ENCODE measurements around the gene FARS2.

The FARS2 gene

GRCh38 chr6:5398530-5398929 lies 137.2 kb downstream of the FARS2 start:
- TF ChIP-seq CTCF (IDR thresholded peaks at IDR 0.05; ENCODE audit: borderline replicate concordance, insufficient read depth, low read depth, low read length): peak; percentile 27; the same call in 1 of the 2 replicates

GRCh38 chr6:5399391-5399790 lies 138.1 kb downstream of the FARS2 start:
- no peak for TF ChIP-seq CTCF (IDR thresholded peaks at IDR 0.05; ENCODE audit: borderline replicate concordance, insufficient read depth, low read depth, low read length)
- H3K4me3 ChIP-seq (ENCODE audit: low read depth, low read length): no peak overlapping the region

More at GRCh38 chr6:5398530-5398929, 137.2 kb downstream of the FARS2 start:
- no peak overlapping the region for H3K4me3 ChIP-seq (ENCODE audit: low read depth, low read length)

GRCh38 chr6:5401845-5402738 lies 140.8 kb downstream of the FARS2 start:
- peak; percentile 18; the same call in 1 of the 2 replicates for TF ChIP-seq CTCF (IDR thresholded peaks at IDR 0.05; ENCODE audit: borderline replicate concordance, insufficient read depth, low read depth, low read length)
- H3K4me3 ChIP-seq (ENCODE audit: low read depth, low read length): no peak overlapping the region

GRCh38 chr6:5403076-5403475 lies 141.8 kb downstream of the FARS2 start:
- no peak overlapping the region for H3K4me3 ChIP-seq (ENCODE audit: low read depth, low read length)
- TF ChIP-seq CTCF (IDR thresholded peaks at IDR 0.05; ENCODE audit: borderline replicate concordance, insufficient read depth, low read depth, low read length): no peak

- TF ChIP-seq CTCF (IDR thresholded peaks at IDR 0.05; ENCODE audit: borderline replicate concordance, insufficient read depth, low read depth, low read length): no peak
- no peak overlapping the region for H3K4me3 ChIP-seq (ENCODE audit: low read depth, low read length)
Observed at GRCh38 chr6:5403609-5404008, 142.3 kb downstream of the FARS2 start.

- TF ChIP-seq CTCF (IDR thresholded peaks at IDR 0.05; ENCODE audit: borderline replicate concordance, insufficient read depth, low read depth, low read length): no peak
- H3K4me3 ChIP-seq (ENCODE audit: low read depth, low read length): no peak overlapping the region
Observed at GRCh38 chr6:5405976-5406375, 144.7 kb downstream of the FARS2 start.

- H3K4me3 ChIP-seq (ENCODE audit: low read depth, low read length): no peak overlapping the region
- TF ChIP-seq CTCF (IDR thresholded peaks at IDR 0.05; ENCODE audit: borderline replicate concordance, insufficient read depth, low read depth, low read length): no peak
Observed at GRCh38 chr6:5411414-5411813, 150.1 kb downstream of the FARS2 start.
